VCaP (cell line): ENCODE measurements around the gene ANKDD1A.
A peak's percentile ranks its signal among the peaks of the same experiment; 100 is the strongest.

Experiments
- H3K27ac ChIP-seq: fragments of 450-650 bp; 2 replicates; pipeline ENCODE4 v1.5.1; 2017
- TF ChIP-seq, protein P1 (sequence below): fragments of 450-650 bp; conservative IDR thresholded peaks from 2 replicates; pipeline ENCODE4 v1.5.1; 2017; ENCODE audit warnings: mild to moderate bottlenecking, moderate library complexity

ANKDD1A gene

DNA sequence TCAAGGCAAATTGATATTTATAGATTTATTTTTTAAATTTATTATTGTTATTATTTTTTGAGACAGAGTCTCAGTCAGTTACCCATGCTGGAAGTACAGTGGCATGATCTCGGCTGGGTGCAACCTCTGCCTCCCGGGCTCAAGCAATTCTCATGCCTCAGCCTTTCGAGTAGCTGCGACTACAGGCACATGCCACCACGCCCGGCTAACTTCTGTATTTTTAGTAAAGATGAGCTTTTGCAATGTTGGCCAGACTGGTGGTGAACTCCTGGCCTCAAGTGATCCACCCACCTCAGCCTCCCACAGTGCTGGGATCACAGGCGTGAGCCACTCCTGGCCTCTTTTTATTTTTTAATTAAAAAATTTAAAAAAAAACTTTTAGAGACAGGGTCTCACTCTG, 59.0 kb downstream of the ANKDD1A start:
- H3K27ac ChIP-seq: no peak overlapping the region
- TF ChIP-seq, protein P1, sequence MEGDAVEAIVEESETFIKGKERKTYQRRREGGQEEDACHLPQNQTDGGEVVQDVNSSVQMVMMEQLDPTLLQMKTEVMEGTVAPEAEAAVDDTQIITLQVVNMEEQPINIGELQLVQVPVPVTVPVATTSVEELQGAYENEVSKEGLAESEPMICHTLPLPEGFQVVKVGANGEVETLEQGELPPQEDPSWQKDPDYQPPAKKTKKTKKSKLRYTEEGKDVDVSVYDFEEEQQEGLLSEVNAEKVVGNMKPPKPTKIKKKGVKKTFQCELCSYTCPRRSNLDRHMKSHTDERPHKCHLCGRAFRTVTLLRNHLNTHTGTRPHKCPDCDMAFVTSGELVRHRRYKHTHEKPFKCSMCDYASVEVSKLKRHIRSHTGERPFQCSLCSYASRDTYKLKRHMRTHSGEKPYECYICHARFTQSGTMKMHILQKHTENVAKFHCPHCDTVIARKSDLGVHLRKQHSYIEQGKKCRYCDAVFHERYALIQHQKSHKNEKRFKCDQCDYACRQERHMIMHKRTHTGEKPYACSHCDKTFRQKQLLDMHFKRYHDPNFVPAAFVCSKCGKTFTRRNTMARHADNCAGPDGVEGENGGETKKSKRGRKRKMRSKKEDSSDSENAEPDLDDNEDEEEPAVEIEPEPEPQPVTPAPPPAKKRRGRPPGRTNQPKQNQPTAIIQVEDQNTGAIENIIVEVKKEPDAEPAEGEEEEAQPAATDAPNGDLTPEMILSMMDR: no peak

DNA sequence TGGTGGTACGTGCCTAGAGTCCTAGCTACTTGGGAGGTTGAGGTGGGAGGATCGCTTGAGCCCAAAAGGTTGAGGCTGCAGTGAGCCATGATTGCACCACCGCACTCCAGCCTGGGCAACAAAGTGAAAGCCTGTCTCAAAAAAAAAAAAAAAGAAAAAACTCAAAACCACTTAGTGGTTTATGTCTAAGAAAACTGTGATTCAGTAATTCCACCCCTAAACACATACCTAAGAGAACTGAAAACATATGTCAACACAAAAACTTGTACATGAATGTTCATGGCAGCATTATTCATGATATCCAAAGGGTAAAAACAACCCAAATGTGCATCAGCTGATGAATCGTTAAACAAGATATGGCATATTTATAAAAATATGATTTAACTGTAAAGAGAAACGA, 63.7 kb downstream of the ANKDD1A start:
- no peak overlapping the region for H3K27ac ChIP-seq
- TF ChIP-seq, protein P1: no peak

DNA sequence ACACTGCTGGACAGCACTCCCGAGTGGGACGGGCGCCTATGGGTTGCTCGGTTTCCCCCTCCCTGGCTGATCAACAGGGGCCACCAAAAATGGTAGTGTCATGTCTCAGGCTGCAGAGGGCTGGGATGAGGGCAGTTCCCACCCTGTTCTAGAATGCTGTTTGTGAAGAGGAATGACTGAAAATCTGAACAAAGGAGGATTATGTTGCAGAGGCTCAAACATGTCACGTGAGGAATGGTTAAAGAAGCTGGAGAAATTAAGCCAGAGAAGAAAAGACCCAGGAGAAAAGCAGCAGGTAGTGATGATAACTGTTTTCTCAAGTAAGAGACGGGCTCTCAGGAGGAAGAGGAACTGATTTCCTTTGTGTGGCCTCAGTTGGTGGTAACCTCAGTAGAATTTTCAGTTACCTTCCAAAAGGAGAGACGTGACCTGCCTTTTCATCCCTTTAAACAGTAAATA, 67.6 kb downstream of the ANKDD1A start:
- no peak overlapping the region for H3K27ac ChIP-seq
- TF ChIP-seq, protein P1: no peak

DNA sequence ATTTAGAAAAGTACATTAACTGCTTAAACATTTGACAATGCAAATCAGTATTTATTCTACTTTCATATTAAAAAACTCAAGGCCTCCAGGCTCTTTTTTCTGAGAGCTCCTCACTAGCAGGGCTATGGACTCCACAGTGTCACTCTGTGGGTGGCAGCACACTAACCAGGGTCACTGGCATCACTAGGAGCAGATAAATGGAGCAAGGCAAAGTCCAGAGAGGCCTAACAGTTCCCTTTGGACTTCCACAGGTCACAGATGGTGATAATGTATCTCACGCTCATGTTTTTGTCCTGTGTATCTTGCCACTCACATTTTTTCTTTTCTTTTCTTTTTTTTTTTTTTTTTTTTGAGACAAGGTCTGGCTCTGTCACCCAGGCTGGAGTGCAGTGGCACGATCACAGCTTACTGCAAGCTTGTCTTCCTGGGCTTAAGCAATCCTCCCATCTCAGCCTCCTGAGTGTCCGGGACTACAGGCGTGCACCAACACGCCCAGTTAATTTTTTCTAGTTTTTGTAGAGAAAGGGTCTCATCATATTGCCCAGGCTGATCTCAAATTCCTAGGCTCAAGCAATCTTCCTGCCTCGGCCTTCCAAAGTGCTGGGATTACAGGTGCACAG, 70.2 kb downstream of the ANKDD1A start:
- TF ChIP-seq, protein P1: no peak
- no peak overlapping the region; the same call in 1 of the 2 replicates for H3K27ac ChIP-seq

DNA sequence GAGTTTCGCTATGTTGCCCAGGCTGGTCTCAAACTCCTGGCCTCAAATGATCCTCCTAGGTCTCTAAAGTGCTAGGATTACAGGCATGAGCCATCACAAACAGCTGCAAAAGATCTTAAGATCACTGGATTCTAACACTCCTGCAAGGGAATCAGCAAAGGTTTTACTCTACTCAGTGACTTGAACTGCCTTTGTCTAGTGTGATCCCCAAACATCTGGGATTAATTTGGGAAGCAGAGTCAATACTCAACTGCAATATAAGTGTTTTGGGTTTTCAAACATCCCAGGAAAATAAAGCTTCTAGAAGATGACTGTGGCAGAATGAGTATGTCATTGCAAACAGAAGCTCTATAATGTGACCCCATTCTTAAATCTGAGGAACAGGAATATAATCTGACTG, 70.8 kb downstream of the ANKDD1A start:
- no peak overlapping the region; the same call in 1 of the 2 replicates for H3K27ac ChIP-seq
- TF ChIP-seq, protein P1: no peak

DNA sequence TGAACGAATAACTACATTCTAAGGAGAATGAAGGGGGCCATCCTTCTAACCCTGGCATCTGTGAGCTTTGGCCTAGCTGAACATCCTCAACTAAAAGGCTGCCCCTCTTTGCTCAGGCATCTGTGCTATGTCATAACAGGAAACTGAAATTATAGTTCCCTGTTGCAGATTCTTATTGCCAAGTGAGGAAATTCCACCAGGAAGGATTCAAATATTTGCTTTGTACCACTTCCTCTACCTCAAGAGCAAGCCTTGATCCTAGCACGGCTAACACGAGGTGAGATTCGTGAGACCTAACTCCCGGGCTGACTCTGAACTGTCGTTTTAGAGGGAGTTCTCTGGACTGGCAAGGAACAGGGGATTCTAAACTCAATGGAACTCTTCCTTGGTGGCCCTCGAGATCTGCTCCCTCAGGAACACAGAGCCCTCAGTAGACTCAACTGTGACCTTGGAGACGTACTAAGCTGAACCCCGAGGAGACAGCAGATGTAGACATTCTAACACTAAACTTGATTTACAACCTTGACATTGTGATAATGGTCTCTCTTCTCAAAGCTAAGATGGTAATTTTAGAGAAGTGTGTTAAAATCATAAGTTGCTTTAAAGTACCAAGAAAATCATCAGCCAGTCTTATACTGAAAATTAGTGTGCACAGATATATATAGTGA, 73.8 kb downstream of the ANKDD1A start:
- H3K27ac ChIP-seq: peak overlapping the region; percentile 93
- TF ChIP-seq, protein P1: no peak

DNA sequence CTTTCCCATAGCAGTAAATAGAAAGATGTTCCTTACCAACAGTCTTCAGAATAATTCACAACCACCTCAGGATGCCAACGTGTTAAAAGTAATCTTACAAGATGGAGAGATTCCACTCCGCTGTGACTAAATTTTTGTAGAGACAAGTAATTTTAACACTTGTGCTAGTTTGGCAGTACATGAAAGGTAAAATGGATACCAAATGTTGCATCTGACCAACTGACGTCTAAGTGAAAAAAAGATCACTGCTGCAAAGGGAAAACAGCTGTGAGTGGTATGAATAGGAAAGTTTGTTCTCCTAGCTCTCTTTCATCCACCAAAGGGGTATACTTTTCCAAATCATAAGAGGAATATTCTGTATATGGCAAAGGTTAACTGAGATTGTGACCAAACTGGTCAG, 75.4 kb downstream of the ANKDD1A start:
- H3K27ac ChIP-seq: peak overlapping the region; percentile 93; the same call in 1 of the 2 replicates
- TF ChIP-seq, protein P1: no peak
